H9 (cell line): ENCODE measurements around the gene HEMGN. TPM values are rescaled to one million over a fixed set of nuclear protein-coding genes. Genes with fewer than 3 reads are reported as not detected.

Source experiments
- DNase-seq: peaks from one replicate; pipeline ENCODE4 v3.0.0-alpha.2; 2017
- H2AFZ ChIP-seq: one replicate; pipeline ENCODE4 v1.6.1; 2013; ENCODE audit warnings: mild to moderate bottlenecking, low read length, control low read depth, moderate library complexity
- H2AK5ac ChIP-seq: 2 replicates; pipeline ENCODE4 v1.6.1; 2013; ENCODE audit warnings: low read length, control low read depth, mixed read lengths; ENCODE audit not compliant: insufficient read length
- H2BK120ac ChIP-seq: one replicate; pipeline ENCODE4 v1.6.1; 2013; ENCODE audit warnings: low read depth, mild to moderate bottlenecking, low read length, control low read depth, inconsistent platforms; ENCODE audit not compliant: poor library complexity, severe bottlenecking
- H2BK12ac ChIP-seq: 2 replicates; pipeline ENCODE4 v1.6.1; 2013; ENCODE audit warnings: low read length, control low read depth, mixed read lengths, low read depth; ENCODE audit not compliant: insufficient read length
- H2BK15ac ChIP-seq: 2 replicates; pipeline ENCODE4 v1.6.1; 2013; ENCODE audit warnings: low read depth, low read length, control low read depth
- H2BK20ac ChIP-seq: one replicate; pipeline ENCODE4 v1.6.1; 2013; ENCODE audit warnings: low read depth, mild to moderate bottlenecking, low read length, control low read depth, inconsistent platforms; ENCODE audit not compliant: poor library complexity, severe bottlenecking
- H2BK5ac ChIP-seq: 2 replicates; pipeline ENCODE4 v1.6.1; 2013; ENCODE audit warnings: low read length, control low read depth, mixed read lengths; ENCODE audit not compliant: insufficient read length
- H3K14ac ChIP-seq: 2 replicates; pipeline ENCODE4 v1.6.1; 2013; ENCODE audit warnings: low read length, control low read depth; ENCODE audit not compliant: insufficient read depth
- H3K18ac ChIP-seq: 2 replicates; pipeline ENCODE4 v1.6.1; 2013; ENCODE audit warnings: low read depth, mild to moderate bottlenecking, mixed read lengths, low read length, control low read depth; ENCODE audit not compliant: insufficient read length
- H3K23ac ChIP-seq: 2 replicates; pipeline ENCODE4 v1.6.1; 2013; ENCODE audit warnings: low read length, control low read depth, mixed read lengths, low read depth; ENCODE audit not compliant: insufficient read length
- H3K23me2 ChIP-seq: 2 replicates; pipeline ENCODE4 v1.6.1; 2013; ENCODE audit warnings: low read depth, mild to moderate bottlenecking, mixed read lengths, low read length, control low read depth; ENCODE audit not compliant: insufficient read length, poor library complexity, severe bottlenecking
- H3K27ac ChIP-seq: 2 replicates; pipeline ENCODE4 v1.5.1; 2013; ENCODE audit warnings: low read length, control low read depth, mixed read lengths, low read depth; ENCODE audit not compliant: insufficient read length
- H3K27me3 ChIP-seq: 2 replicates; pipeline ENCODE4 v1.6.1; 2013; ENCODE audit warnings: low read length, control low read depth, inconsistent platforms; ENCODE audit not compliant: insufficient read depth
- H3K4ac ChIP-seq: 2 replicates; pipeline ENCODE4 v1.6.1; 2013; ENCODE audit warnings: low read depth, mild to moderate bottlenecking, control low read depth, inconsistent platforms, low read length, moderate library complexity
- H3K4me1 ChIP-seq: 2 replicates; pipeline ENCODE4 v1.6.1; 2013; ENCODE audit warnings: low read length, control low read depth, inconsistent platforms; ENCODE audit not compliant: insufficient read depth
- H3K4me2 ChIP-seq: 2 replicates; pipeline ENCODE4 v1.6.1; 2013; ENCODE audit warnings: low read length, control low read depth, mixed read lengths; ENCODE audit not compliant: insufficient read length, insufficient read depth
- H3K56ac ChIP-seq: 2 replicates; pipeline ENCODE4 v1.6.1; 2013; ENCODE audit warnings: low read depth, mild to moderate bottlenecking, mixed read lengths, low read length, control low read depth; ENCODE audit not compliant: insufficient read length
- H3K79me1 ChIP-seq: 2 replicates; pipeline ENCODE4 v1.6.1; 2013; ENCODE audit warnings: low read depth, mild to moderate bottlenecking, moderate library complexity, low read length, control low read depth, inconsistent platforms; ENCODE audit not compliant: insufficient read depth, poor library complexity, severe bottlenecking
- H3K79me2 ChIP-seq: 2 replicates; pipeline ENCODE4 v1.6.1; 2013; ENCODE audit warnings: low read length, control low read depth, inconsistent platforms; ENCODE audit not compliant: insufficient read depth
- H3K9ac ChIP-seq: 2 replicates; pipeline ENCODE4 v1.6.1; 2013; ENCODE audit warnings: low read length, control low read depth, mixed read lengths; ENCODE audit not compliant: insufficient read length; ENCODE audit errors: extremely low read depth
- H3K9me3 ChIP-seq: one replicate; pipeline ENCODE4 v1.6.1; 2013; ENCODE audit warnings: low read depth, low read length, inconsistent platforms; ENCODE audit not compliant: control insufficient read depth
- H3T11ph ChIP-seq: one replicate; pipeline ENCODE4 v1.6.1; 2013; ENCODE audit warnings: mild to moderate bottlenecking, low read length, control low read depth, inconsistent platforms
- H4K20me1 ChIP-seq: one replicate; pipeline ENCODE4 v1.6.1; 2013; ENCODE audit not compliant: control insufficient read depth, insufficient read length, insufficient read depth
- H4K5ac ChIP-seq: 2 replicates; pipeline ENCODE4 v1.6.1; 2013; ENCODE audit warnings: low read depth, mild to moderate bottlenecking, mixed read lengths, low read length, control low read depth; ENCODE audit not compliant: insufficient read length
- H4K8ac ChIP-seq: replicated peaks from 2 replicates; pipeline ENCODE4 v1.6.1; 2013; ENCODE audit warnings: low read length, control low read depth, mixed read lengths, low read depth; ENCODE audit not compliant: insufficient read length
- H4K91ac ChIP-seq: 2 replicates; pipeline ENCODE4 v1.6.1; 2013; ENCODE audit warnings: low read depth, mild to moderate bottlenecking, moderate library complexity, mixed read lengths, low read length, control low read depth; ENCODE audit not compliant: insufficient read length
- H3K27ac Mint-ChIP-seq, 3 experiments: 2 replicates in 2 of 3; 3 replicates in 1 of 3; pipeline ENCODE4 v1.8.0; 2020 to 2021; ENCODE audit warnings: mixed read lengths in 3 of 3, mild to moderate bottlenecking in 1 of 3, moderate library complexity in 1 of 3
- H3K27me3 Mint-ChIP-seq: 2 replicates; pipeline ENCODE4 v1.8.0; 2021; ENCODE audit warnings: low read depth, mild to moderate bottlenecking, moderate library complexity, mixed read lengths
- H3K36me3 Mint-ChIP-seq, 3 experiments: 2 replicates in 2 of 3; 3 replicates in 1 of 3; pipeline ENCODE4 v1.8.0; 2020 to 2021; ENCODE audit warnings: low read depth in 3 of 3, mixed read lengths in 3 of 3; ENCODE audit not compliant: insufficient read depth in 1 of 3
- H3K4me1 Mint-ChIP-seq, 2 experiments: 2 replicates each; pipeline ENCODE4 v1.8.0; 2020; ENCODE audit warnings: mixed read lengths in 2 of 2
- H3K4me3 Mint-ChIP-seq, 2 experiments: 2 replicates in 1 of 2; 3 replicates in 1 of 2; pipeline ENCODE4 v1.8.0; 2020 to 2021; ENCODE audit warnings: mild to moderate bottlenecking in 2 of 2, mixed read lengths in 2 of 2, moderate library complexity in 1 of 2
- H3K9me3 Mint-ChIP-seq, 2 experiments: 2 replicates in 1 of 2; 3 replicates in 1 of 2; pipeline ENCODE4 v1.8.0; 2020; ENCODE audit warnings: mild to moderate bottlenecking in 2 of 2, mixed read lengths in 2 of 2, moderate library complexity in 1 of 2
- CTCF ChIP-seq: fragments of 200-600 bp; sonication (generic); conservative IDR thresholded peaks from 3 replicates; pipeline ENCODE4 v1.8.0; 2021; ENCODE audit warnings: antibody characterized with exemption, mild to moderate bottlenecking
- WGBS: extraction: QIAGEN DNeasy Blood & Tissue Kit; methylation state at CpG from one replicate; pipeline ENCODE4 v1.1.7; 2013; ENCODE audit warnings: missing lambda C conversion rate, low lambda C conversion rate, mixed read lengths; ENCODE audit not compliant: insufficient read length; ENCODE audit errors: extremely low coverage; 5-methylcytosine and 5-hydroxymethylcytosine counted together
- total RNA-seq: library from RNA; stranded (reverse); gene quantifications from 2 replicates; pipeline ENCODE4 v1.2.1, GENCODE V29; 2021

The HEMGN gene
- total RNA-seq, 1 experiment from 2014 or later: not detected

- TF ChIP-seq CTCF: no peak
- peaks cover 2 to 3% of the 10 kb centered on the region in 2 experiments; a peak in 3 of 5 replicates for H3K9me3 Mint-ChIP-seq
- Histone ChIP-seq H3K9me3 (no peaks in the 10 kb centered on the region), H3K4me1 (no peaks in the 10 kb centered on the region), H2BK20ac (no peak overlapping the region), H3T11ph (no peak overlapping the region), H3K79me1 (no peaks in the 10 kb centered on the region), H3K23me2 (no peaks in the 10 kb centered on the region), H3K14ac (no peak overlapping the region), H2AFZ (no peak overlapping the region), H3K27me3 (no peaks in the 10 kb centered on the region; the same call in 1 of the 2 replicates), H3K27ac (no peak overlapping the region), H4K8ac (no peak overlapping the region), H2BK12ac (no peak overlapping the region), H4K5ac (no peak overlapping the region), H3K4ac (no peak overlapping the region), H3K4me2 (no peak overlapping the region), H3K18ac (no peak overlapping the region), H4K20me1 (no peaks in the 10 kb centered on the region), H2BK5ac (no peak overlapping the region), H3K56ac (no peak overlapping the region), H2BK120ac (no peak overlapping the region), H3K79me2 (no peaks in the 10 kb centered on the region), H4K91ac (no peak overlapping the region), H3K23ac (no peak overlapping the region), H3K9ac (no peak overlapping the region), H2BK15ac (no peak overlapping the region), H2AK5ac (no peak overlapping the region)
- H3K4me3 Mint-ChIP-seq: no peak overlapping the region
- no CpG with 5 or more reads among the region's 7 CpGs for WGBS
- peaks cover 0 to 5% of the 10 kb centered on the region in 2 experiments; a peak in 2 of 4 replicates for H3K4me1 Mint-ChIP-seq
- H3K36me3 Mint-ChIP-seq: no peaks in the 10 kb centered on the region
- no peak overlapping the region for H3K27ac Mint-ChIP-seq
- peaks cover 94% of the 10 kb centered on the region for H3K27me3 Mint-ChIP-seq
- DNase-seq: no peak
These were observed 32.2 kb upstream of the HEMGN start for GRCh38 chr9:97970165-97970564.
